Epithelial cell of prostate (primary cell): Measurements from ENCODE around the gene FRMPD2.
A peak's percentile ranks its signal among the peaks of the same experiment; 100 is the strongest.
"Not testable (repeated sequence)": the region's sequence is repeated elsewhere in the genome, so short reads cannot be mapped to it uniquely, and the experiment has no call there.

Source experiments
- DNase-seq: peaks from one replicate; pipeline ENCODE4 v3.0.0-alpha.2; 2011; ENCODE audit warnings: low read depth, low spot score
- H3K27ac ChIP-seq: fragments of 450-650 bp; 2 replicates; pipeline ENCODE4 v1.5.1; 2017; ENCODE audit warnings: mild to moderate bottlenecking

FRMPD2 gene

DNA sequence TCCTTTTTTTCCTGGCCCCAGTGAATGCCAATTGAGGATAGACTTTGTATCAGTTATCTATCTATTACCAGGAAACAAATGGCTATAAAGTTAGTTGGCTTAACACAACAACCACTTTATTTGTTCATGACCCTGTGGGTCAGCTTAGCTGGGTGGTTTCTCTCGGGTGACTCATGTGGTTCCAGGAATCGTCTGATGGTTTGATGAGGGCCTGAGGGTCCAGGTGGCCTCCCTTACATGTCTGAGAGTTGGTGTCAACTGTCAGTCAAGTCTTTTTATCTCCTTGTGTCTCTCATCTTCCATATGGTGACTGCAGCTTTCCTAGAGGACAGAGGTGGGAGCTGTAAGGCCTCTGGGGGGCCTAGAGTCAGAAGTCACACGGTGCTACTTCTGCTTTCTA lies 16.7 kb upstream of the FRMPD2 start:
- no peak for DNase-seq
- no peak overlapping the region for H3K27ac ChIP-seq

DNA sequence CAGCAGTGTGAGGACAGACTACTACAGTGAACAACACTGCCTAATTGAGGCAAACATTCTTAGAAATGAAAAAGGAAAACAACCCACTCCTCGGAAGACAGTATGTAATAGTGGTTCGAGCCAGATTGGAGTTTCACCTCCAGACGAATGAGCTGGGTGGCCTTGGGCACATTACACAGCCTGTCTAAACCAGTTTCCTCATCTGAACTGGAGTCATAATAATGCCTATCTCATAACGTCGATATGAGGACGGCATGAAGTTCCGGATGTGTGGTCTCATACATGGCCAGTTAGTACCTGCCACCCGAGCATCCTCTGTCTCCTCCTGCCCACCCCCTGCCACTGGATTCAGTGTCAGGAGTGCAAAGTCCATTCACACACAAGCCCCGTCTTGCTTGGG lies 15.8 kb upstream of the FRMPD2 start:
- H3K27ac ChIP-seq = no peak overlapping the region
- DNase-seq = no peak

DNA sequence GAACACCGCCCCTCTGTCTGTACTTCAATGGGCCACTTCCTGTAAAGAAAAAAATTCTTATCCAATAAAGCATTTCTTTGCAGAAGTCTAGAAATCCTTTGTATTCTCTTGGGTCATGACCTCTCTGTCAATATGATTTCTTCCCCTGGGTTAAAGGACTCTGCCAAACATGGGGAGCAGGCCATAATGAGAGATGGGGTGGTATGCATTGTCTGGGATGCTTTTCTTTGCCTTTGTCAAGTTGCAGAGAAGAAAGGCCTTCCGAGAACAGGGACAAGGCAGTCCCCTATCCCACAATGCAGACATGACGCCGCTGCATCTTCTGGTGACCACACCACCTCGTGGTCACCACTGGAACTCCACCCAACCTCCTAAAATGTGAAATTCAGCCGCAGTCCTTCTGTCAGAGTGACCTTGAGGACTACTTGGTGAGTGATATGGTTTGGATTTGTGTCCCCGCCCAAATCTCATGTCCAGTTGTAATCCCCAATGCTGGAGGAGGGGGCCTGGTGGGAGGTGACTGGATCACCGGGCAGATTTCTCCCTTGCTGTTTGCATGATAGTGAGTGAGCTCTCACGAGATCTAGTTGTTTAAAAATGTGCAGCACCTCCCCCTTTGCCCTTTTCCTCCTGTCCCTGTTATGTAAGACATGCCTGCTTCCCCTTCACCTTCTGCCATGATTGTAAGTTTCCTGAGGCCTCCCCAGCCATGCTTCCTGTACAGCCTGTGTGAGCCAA lies 15.2 kb upstream of the FRMPD2 start:
- DNase-seq = no peak
- no peak overlapping the region for H3K27ac ChIP-seq

GRCh38 chr10:48288661-48289060 lies 14.2 kb upstream of the FRMPD2 start:
- no peak for DNase-seq
- no peak overlapping the region for H3K27ac ChIP-seq

GRCh38 chr10:48287417-48288391 lies 13.2 kb upstream of the FRMPD2 start:
- no peak overlapping the region for H3K27ac ChIP-seq
- no peak for DNase-seq

DNA sequence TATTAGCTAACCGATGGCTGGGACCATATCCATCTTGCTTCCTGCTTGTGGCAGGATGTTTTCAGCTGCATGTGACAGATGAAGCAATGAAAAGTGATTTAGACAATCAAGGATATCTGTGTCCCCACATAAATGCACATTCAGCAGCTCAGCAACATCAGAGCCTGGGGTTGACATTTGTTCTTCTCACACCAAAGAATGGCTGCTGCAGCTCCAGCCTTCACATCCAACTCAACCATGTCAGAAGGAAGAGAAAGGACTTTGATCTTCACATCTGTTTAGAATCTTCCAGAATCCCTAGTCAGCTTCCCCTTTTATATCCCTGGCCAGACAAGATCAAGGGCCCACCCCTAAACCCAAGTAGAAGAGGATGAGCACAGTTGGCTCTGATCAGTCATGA lies 11.9 kb upstream of the FRMPD2 start:
- DNase-seq = no peak
- H3K27ac ChIP-seq = no peak overlapping the region

DNA sequence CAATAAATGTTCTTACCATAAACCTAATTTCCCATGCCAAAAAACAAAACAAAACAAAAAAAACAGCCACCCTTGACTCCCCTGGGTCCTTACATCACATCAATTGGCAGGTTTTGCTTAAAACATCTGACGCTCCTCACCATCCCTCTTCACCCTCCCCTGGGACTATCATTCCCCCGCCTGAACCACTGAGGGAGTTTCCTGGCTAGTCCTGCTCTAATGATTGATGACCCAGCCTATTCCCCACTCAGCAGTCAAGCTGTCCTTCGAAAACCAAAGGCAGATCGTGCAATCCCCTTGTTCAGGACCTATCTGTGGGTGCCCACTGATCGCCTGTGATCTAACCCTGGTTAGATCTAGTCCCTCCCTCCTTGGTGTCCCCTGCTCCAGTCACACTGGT lies 11.2 kb upstream of the FRMPD2 start:
- DNase-seq = no peak
- no peak overlapping the region for H3K27ac ChIP-seq

DNA sequence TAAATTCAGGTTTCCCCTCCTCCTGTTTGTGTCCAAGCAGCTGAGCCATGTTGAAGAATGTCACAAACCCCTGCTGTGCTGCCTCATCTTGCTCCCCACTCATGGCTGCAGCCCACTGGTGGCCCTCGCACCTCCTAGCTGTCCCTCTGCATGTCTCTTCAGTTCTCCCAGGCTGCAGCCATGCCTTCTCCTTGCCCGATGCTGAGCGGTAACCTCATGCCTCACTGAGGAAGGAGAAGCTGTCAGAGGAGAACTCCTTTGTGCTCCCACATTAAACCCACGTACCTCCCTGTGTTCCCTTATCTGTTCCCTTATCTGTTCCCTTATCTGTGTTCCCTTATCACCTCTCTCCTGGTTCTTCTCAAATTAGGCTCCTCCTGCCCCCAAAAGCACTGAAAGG lies 10.3 kb upstream of the FRMPD2 start:
- no peak for DNase-seq
- no peak overlapping the region for H3K27ac ChIP-seq

- no peak overlapping the region for H3K27ac ChIP-seq
- no peak for DNase-seq
Observed at GRCh38 chr10:48284002-48284546, 9.6 kb upstream of the FRMPD2 start.

GRCh38 chr10:48282829-48283228 lies 8.3 kb upstream of the FRMPD2 start:
- DNase-seq = no peak

GRCh38 chr10:48281697-48282096 lies 7.2 kb upstream of the FRMPD2 start:
- not testable (repeated sequence) for H3K27ac ChIP-seq, DNase-seq

More at GRCh38 chr10:48282829-48283228, 8.3 kb upstream of the FRMPD2 start:
- H3K27ac ChIP-seq = no peak overlapping the region

DNA sequence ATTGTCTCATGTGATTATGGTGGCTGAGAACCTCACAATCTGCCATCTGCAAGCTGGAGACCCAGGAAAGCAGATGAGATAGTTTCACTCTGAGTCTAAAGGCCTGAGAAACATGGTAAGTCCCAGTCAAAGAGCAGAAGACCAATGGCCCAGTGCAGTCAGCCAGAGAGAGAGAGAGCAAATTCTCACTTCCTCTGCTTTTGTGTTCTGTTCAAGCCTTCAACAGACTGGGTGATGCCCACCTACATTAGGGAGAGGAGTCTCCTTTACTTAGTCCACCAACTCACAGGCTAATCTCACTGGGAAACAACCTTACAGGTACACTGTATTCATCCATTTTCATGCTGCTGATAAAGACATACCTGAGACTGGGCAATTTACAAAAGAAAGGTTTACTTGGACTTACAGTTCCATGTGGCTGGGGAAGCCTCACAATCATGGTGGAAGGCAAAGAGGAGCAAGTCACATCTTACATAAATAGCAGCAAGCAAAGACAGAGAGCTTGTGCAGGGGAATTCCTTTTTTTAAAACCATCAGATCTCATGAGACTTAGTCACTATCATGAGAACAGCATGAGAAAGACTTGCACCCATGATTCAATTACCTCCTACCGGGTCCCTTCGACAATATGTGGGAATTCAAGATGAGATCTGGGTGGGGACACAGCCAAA lies 4.7 kb upstream of the FRMPD2 start:
- no peak overlapping the region for H3K27ac ChIP-seq
- DNase-seq = no peak

DNA sequence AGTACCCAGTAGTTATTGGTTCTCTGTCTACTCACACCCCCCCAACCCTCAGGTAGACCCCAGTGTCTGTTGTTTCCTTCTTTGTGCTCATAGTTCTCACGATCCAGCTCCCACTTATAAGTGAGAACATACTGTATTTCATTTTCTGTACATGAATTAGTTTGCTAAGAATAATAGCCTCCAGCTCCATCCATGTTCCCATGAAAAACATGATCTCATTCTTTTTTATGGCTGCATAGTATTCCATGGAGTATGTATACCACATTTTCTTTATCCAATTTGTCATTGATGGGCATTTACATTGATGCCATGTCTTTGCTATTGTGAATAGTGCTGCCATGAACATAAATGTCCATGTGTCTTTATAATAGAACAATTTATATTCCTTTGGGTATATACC lies 2.6 kb upstream of the FRMPD2 start:
- DNase-seq = no peak
- no peak overlapping the region for H3K27ac ChIP-seq

DNA sequence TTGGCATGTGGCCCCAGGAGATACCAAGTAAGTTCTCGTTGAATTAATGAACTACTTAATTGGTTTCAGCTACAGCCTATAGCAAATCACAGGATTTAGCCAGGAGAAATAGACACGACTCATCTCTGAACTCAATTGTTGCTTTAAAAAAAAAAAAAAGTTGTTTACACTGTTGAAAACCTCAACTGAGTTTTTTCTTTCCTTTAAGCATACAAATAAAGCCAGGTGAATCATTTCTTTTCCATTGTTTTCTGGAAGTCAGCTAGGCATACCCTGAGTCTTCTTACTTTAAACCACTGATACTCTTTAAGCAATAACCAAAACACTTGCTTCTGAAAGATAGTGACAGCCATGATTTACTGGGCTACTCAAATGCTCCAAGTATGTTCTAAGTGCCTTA lies 755 bp downstream of the FRMPD2 start:
- no peak overlapping the region for H3K27ac ChIP-seq
- DNase-seq = peak; percentile 37

GRCh38 chr10:48272682-48273081 lies 1.8 kb downstream of the FRMPD2 start:
- no peak overlapping the region for H3K27ac ChIP-seq
- DNase-seq = no peak

GRCh38 chr10:48271047-48271730 lies 3.3 kb downstream of the FRMPD2 start:
- no peak overlapping the region for H3K27ac ChIP-seq
- no peak for DNase-seq

GRCh38 chr10:48266528-48266927 lies 8.0 kb downstream of the FRMPD2 start:
- no peak for DNase-seq

GRCh38 chr10:48258105-48258504 lies 16.4 kb downstream of the FRMPD2 start:
- no peak for DNase-seq
- H3K27ac ChIP-seq = no peak overlapping the region

More at GRCh38 chr10:48266528-48266927, 8.0 kb downstream of the FRMPD2 start:
- H3K27ac ChIP-seq = no peak overlapping the region

DNA sequence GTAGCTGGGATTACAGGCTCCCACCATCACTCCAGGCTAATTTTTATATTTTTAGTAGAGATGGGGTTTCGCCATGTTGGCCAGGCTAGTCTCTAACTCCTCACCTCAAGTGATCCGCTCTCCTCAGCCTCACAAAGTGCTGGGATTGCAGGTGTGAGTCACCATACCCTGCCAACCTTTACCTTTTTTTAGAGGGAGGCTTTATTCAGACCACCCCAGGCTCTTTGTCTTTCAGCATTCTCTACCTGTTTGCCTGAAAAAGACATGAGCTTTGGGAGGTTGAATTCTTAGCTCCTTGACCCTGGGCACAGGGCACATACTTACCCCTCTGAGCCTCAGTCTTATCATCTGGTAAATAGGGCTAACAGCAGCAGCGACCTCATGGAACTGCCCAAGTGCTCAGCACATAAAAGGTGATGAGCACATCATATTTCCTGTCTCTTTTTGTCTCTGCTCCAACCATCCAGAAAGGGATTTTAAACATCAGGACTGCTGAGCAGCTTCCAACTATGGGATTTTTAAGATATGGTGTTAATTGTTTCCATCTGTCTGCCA lies 17.0 kb downstream of the FRMPD2 start:
- no peak overlapping the region for H3K27ac ChIP-seq
- DNase-seq = no peak

GRCh38 chr10:48255722-48256121 lies 18.8 kb downstream of the FRMPD2 start:
- DNase-seq = no peak
- H3K27ac ChIP-seq = no peak overlapping the region
